ENCODE measurements around the gene MAK.

DNA sequence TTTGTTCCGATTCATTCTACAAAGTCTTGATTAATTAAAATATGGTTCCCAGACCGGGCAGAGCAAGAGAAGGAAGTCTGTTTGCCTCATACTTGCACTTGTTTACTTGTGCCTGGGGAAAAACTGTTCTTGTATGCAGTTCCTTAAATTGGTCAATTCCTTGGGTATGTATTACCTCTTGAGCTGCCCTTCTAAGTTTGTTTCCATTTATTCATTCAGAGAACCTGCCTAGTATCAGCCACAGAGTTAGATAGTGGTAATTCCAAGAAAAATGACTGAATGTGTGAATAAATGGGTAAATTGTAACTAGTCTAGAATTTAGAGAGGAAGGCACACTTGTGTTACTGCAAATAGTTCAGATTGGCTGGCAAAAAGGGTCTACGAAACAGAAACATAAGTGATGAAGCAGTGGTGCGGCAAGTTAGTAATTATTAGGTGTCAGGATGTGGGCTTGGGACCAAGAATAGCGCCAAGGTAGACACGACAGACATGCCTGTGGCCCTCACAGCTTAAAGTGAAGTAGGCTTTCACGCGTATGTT is 525 bp upstream of the MAK start:
- TF ChIP-seq, protein P1, sequence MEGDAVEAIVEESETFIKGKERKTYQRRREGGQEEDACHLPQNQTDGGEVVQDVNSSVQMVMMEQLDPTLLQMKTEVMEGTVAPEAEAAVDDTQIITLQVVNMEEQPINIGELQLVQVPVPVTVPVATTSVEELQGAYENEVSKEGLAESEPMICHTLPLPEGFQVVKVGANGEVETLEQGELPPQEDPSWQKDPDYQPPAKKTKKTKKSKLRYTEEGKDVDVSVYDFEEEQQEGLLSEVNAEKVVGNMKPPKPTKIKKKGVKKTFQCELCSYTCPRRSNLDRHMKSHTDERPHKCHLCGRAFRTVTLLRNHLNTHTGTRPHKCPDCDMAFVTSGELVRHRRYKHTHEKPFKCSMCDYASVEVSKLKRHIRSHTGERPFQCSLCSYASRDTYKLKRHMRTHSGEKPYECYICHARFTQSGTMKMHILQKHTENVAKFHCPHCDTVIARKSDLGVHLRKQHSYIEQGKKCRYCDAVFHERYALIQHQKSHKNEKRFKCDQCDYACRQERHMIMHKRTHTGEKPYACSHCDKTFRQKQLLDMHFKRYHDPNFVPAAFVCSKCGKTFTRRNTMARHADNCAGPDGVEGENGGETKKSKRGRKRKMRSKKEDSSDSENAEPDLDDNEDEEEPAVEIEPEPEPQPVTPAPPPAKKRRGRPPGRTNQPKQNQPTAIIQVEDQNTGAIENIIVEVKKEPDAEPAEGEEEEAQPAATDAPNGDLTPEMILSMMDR (IDR thresholded peaks at IDR 0.05): no peak
- no peak for TF ChIP-seq POLR2A (IDR thresholded peaks at IDR 0.05)
